Measurements from ENCODE around the gene SORL1.

Gene SORL1

DNA sequence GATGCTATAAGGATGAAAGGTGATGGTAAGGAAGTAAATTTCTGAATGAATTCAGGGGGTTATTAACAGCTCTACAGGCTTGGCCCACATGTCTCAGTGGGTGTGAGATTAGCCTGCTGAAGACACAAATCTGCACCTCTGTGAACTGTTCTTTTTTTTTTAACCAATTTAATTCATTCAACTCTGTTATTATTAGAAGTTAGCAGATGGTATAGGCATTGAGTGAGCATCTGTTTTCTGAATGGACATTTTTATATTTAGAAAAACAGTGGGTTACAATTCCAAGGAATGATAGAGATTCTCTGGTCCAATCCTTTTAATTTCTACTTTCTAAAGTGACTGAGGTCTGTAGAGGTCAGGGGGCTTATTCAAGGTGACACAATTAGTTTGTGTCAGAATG, 122.7 kb downstream of the SORL1 start:
- H3K4me3 ChIP-seq (ENCODE audit: low read length, poor library complexity, severe bottlenecking) = no peak overlapping the region
- no peaks in the 10 kb centered on the region for H3K79me2 ChIP-seq (ENCODE audit: insufficient read depth, low read length)
- peaks cover 3% of the 10 kb centered on the region; the same call in 1 of the 2 replicates for H3K9me3 ChIP-seq (ENCODE audit: insufficient read depth, low read depth, low read length)
- no peak overlapping the region for H3K9ac ChIP-seq (ENCODE audit: low read depth, low read length, poor library complexity, severe bottlenecking)
- H4K20me1 ChIP-seq (ENCODE audit: insufficient read depth, low read length, poor library complexity, severe bottlenecking) = no peaks in the 10 kb centered on the region
- H2AFZ ChIP-seq (ENCODE audit: low read length) = no peak overlapping the region
- H3K27me3 ChIP-seq (ENCODE audit: insufficient read depth, low read length, poor library complexity, severe bottlenecking) = no peaks in the 10 kb centered on the region
- H3K36me3 ChIP-seq (ENCODE audit: insufficient read depth, low read length) = peaks cover 97% of the 10 kb centered on the region
- H3F3A ChIP-seq (ENCODE audit: low read depth) = no peaks in the 10 kb centered on the region
- H3K4me1 ChIP-seq (ENCODE audit: insufficient read depth, low read length, poor library complexity, severe bottlenecking) = no peaks in the 10 kb centered on the region
- H3K4me2 ChIP-seq (ENCODE audit: low read depth, low read length, poor library complexity, severe bottlenecking) = no peak overlapping the region
- no peaks in the 10 kb centered on the region for H3K9me2 ChIP-seq (replicated peaks; ENCODE audit: low read depth, low read length)
- no peak for TF ChIP-seq EZH2phosphoT487 (IDR thresholded peaks at IDR 0.05; ENCODE audit: borderline replicate concordance)
- TF ChIP-seq, protein P1, sequence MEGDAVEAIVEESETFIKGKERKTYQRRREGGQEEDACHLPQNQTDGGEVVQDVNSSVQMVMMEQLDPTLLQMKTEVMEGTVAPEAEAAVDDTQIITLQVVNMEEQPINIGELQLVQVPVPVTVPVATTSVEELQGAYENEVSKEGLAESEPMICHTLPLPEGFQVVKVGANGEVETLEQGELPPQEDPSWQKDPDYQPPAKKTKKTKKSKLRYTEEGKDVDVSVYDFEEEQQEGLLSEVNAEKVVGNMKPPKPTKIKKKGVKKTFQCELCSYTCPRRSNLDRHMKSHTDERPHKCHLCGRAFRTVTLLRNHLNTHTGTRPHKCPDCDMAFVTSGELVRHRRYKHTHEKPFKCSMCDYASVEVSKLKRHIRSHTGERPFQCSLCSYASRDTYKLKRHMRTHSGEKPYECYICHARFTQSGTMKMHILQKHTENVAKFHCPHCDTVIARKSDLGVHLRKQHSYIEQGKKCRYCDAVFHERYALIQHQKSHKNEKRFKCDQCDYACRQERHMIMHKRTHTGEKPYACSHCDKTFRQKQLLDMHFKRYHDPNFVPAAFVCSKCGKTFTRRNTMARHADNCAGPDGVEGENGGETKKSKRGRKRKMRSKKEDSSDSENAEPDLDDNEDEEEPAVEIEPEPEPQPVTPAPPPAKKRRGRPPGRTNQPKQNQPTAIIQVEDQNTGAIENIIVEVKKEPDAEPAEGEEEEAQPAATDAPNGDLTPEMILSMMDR (conservative IDR thresholded peaks at IDR 0.05; ENCODE audit: low read length) = no peak

DNA sequence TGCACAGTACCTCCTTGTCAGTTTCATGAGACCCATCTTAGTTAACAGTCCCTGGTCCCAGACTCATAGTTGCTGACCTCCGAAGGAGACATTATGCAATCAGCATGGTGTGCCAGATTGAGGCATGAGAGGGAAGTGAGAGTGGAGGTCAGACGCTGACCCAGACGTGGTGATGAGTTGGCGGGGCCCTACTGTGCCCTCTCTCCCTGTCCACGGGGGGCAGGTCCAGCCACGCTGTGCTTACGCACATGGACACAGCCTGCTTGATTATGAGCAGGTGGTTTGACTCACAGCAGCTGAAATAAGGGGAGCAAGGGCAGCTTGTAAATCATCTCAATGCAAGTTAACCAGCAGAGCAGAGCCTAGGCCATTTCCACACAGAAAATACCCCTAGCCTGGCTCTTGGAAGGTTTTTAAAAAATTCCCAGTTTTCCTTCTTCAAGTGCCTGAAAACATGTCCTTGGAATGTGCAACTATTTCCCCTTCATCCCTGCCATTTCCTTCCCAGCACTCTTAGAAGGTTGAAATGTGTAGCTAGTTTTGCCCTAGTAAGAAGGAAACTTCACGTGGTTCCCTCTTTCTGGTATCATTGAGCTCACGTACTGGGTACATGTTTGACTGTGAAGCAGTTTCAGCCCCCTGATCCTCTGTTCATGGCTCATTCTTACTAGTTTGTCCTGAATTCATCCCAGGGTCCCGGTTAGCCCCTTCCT, 123.3 kb downstream of the SORL1 start:
- Histone ChIP-seq H3K9me3 (ENCODE audit: insufficient read depth, low read depth, low read length) (peaks cover 9% of the 10 kb centered on the region; the same call in 1 of the 2 replicates), H3K9me2 (replicated peaks; ENCODE audit: low read depth, low read length) (no peaks in the 10 kb centered on the region), H3K27me3 (ENCODE audit: insufficient read depth, low read length, poor library complexity, severe bottlenecking) (no peaks in the 10 kb centered on the region), H3K4me3 (ENCODE audit: low read length, poor library complexity, severe bottlenecking) (no peak overlapping the region), H3F3A (ENCODE audit: low read depth) (no peaks in the 10 kb centered on the region), H2AFZ (ENCODE audit: low read length) (no peak overlapping the region), H4K20me1 (ENCODE audit: insufficient read depth, low read length, poor library complexity, severe bottlenecking) (no peaks in the 10 kb centered on the region), H3K9ac (ENCODE audit: low read depth, low read length, poor library complexity, severe bottlenecking) (no peak overlapping the region), H3K79me2 (ENCODE audit: insufficient read depth, low read length) (no peaks in the 10 kb centered on the region), H3K4me2 (ENCODE audit: low read depth, low read length, poor library complexity, severe bottlenecking) (no peak overlapping the region), H3K36me3 (ENCODE audit: insufficient read depth, low read length) (peaks cover 98% of the 10 kb centered on the region), H3K4me1 (ENCODE audit: insufficient read depth, low read length, poor library complexity, severe bottlenecking) (no peaks in the 10 kb centered on the region)
- TF ChIP-seq, protein P1 (conservative IDR thresholded peaks at IDR 0.05; ENCODE audit: low read length) = no peak
- no peak for TF ChIP-seq EZH2phosphoT487 (IDR thresholded peaks at IDR 0.05; ENCODE audit: borderline replicate concordance)

DNA sequence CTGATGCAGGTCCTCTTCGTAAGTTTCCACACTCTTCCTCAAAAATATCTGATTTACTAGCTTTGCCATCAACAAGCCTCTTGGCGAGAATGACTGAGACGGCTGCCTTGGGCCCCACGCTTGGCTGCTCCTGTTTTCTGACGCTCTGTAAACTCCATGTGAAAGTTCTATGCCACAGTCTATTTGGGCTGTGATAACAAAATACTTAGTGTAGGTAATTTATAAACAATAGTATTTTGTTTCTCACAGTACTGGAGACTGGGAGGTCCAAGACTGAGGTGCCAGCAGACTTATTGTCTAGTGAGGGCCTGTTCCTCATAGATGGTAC, 123.8 kb downstream of the SORL1 start:
- H3K36me3 ChIP-seq (ENCODE audit: insufficient read depth, low read length) = peaks cover 98% of the 10 kb centered on the region
- H4K20me1 ChIP-seq (ENCODE audit: insufficient read depth, low read length, poor library complexity, severe bottlenecking) = no peaks in the 10 kb centered on the region
- H3K4me1 ChIP-seq (ENCODE audit: insufficient read depth, low read length, poor library complexity, severe bottlenecking) = peaks cover 5% of the 10 kb centered on the region
- no peaks in the 10 kb centered on the region for H3K27me3 ChIP-seq (ENCODE audit: insufficient read depth, low read length, poor library complexity, severe bottlenecking)
- H3F3A ChIP-seq (ENCODE audit: low read depth) = no peaks in the 10 kb centered on the region
- H3K9ac ChIP-seq (ENCODE audit: low read depth, low read length, poor library complexity, severe bottlenecking) = no peak overlapping the region
- H3K79me2 ChIP-seq (ENCODE audit: insufficient read depth, low read length) = no peaks in the 10 kb centered on the region
- H3K9me2 ChIP-seq (replicated peaks; ENCODE audit: low read depth, low read length) = no peaks in the 10 kb centered on the region
- no peak overlapping the region for H3K4me3 ChIP-seq (ENCODE audit: low read length, poor library complexity, severe bottlenecking)
- no peak overlapping the region for H2AFZ ChIP-seq (ENCODE audit: low read length)
- no peak for TF ChIP-seq EZH2phosphoT487 (IDR thresholded peaks at IDR 0.05; ENCODE audit: borderline replicate concordance)
- TF ChIP-seq, protein P1 (conservative IDR thresholded peaks at IDR 0.05; ENCODE audit: low read length) = no peak
- no peak overlapping the region for H3K4me2 ChIP-seq (ENCODE audit: low read depth, low read length, poor library complexity, severe bottlenecking)
- H3K9me3 ChIP-seq (ENCODE audit: insufficient read depth, low read depth, low read length) = peaks cover 10% of the 10 kb centered on the region; the same call in 1 of the 2 replicates

Data from Loucy (cell line).